Activated CD4-positive, alpha-beta T cell treated with anti-CD3 and anti-CD28 coated beads for 48 hours (primary cell): ENCODE results near the gene BDH1.
"Not testable (repeated sequence)": the region's sequence is repeated elsewhere in the genome, so short reads cannot be mapped to it uniquely, and the experiment has no call there.

ENCODE experiments used
- DNase-seq: peaks from one replicate; pipeline ENCODE4 v3.0.0-alpha.2; 2020

BDH1 gene, protein sequence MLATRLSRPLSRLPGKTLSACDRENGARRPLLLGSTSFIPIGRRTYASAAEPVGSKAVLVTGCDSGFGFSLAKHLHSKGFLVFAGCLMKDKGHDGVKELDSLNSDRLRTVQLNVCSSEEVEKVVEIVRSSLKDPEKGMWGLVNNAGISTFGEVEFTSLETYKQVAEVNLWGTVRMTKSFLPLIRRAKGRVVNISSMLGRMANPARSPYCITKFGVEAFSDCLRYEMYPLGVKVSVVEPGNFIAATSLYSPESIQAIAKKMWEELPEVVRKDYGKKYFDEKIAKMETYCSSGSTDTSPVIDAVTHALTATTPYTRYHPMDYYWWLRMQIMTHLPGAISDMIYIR

DNA sequence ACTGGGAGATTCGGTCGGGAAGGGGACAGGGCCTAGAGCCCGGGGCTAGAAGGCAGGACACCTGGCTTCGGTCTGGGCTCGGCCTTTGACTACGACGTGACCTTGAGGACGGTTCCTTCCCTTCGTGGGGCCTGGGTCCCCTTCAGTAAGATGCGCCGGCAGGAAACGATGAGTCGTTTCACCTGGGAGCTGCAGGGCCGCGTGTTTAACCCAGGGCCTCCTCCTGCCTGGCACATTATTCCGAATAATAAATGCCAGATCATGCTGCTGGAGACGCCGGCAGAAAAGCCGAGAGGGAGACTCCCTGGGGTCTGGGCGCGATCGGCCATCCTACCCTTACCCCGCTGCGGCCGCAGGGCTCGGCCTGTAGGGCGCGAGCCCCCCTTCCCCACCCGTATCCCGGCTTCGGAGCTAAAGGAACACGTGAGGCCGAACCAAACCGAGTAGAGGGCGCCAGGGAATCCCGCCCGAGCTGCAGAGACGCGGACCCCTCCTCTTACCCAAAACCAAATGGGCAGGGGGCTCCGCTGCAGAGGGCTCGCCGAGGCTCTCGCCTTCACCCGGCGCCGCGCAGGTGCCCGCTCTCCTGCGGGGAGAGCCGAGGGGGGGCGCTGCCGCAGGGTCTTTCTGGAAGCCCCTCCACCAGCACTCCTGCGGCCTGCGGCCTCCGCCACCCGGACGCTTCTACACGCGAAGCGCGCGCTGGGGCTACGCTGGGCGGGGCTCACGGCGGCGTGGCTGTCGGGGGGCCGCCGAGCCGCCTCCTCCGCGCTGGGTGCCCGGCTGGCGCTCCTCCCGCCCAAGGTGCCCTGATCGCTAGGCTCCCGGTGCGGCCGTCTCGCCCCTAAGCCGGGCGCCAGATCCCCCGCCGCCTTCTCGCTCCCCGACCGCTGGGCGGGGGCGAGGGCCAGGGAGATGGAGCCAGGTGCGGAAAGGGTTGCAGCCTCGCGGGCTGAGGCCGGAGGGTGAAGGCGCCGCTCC, at the start of gene BDH1:
Gene BDH1, minus strand, starts transcription at position 688 of the 981 bp plus-strand sequence. CDS start 9,525 bp downstream, outside the sequence.
- DNase-seq = peak; percentile 79

DNA sequence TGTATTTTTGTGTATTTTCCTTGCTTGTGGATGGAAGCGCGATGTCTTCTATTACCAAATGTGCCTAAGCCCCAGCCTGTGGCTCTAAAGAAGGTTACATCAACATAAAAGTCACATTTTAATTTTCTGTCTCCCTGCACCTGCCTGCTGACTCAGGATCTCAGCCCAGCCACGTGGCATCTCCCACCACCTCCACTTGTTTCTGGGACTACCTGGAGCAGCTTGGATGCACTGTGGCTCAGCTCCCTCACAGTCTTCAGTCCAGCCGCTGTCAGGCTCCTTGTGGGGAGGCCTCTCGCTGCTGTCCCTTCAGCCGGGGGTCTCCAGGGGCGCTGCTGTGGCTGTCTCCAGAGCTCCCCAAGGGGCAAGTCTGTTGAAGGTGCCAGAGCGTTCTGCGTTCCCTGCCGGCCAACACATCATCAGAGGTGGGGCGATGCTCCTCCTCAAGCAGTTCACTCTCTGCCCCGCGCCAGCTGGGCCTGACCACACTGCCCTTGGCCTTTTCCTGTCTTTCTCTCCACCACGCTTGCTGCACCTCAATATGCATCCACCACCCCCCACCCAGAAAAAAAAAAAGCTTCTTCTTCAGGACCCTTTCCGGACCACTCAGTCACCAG, 47.7 kb upstream of the BDH1 start:
- no peak for DNase-seq

DNA sequence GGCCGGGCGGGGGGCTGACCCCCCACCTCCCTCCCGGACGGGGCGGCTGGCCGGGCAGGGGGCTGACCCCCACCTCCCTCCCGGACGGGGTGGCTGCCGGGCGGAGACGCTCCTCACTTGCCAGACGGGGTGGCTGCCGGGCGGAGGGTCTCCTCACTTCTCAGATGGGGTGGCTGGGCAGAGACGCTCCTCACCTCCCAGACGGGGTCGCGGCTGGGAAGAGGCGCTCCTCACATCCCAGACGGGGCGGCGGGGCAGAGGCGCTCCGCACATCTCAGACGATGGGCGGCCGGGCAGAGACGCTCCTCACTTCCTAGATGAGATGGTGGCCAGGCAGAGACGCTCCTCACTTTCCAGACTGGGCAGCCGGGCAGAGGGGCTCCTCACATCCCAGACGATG, 46.6 kb upstream of the BDH1 start:
- DNase-seq = not testable (repeated sequence)

DNA sequence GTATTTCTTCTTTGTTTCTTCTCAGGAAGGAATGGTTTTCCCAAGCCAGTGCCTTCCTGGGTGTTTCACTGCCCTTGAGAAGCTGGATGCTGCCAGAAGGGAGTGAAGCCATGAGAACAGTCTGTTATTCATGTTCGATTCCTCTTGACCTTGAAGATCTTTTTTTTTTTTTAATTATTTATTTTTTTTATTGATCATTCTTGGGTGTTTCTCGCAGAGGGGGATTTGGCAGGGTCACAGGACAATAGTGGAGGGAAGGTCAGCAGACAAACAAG, 45.7 kb upstream of the BDH1 start:
- DNase-seq = not testable (repeated sequence)

DNA sequence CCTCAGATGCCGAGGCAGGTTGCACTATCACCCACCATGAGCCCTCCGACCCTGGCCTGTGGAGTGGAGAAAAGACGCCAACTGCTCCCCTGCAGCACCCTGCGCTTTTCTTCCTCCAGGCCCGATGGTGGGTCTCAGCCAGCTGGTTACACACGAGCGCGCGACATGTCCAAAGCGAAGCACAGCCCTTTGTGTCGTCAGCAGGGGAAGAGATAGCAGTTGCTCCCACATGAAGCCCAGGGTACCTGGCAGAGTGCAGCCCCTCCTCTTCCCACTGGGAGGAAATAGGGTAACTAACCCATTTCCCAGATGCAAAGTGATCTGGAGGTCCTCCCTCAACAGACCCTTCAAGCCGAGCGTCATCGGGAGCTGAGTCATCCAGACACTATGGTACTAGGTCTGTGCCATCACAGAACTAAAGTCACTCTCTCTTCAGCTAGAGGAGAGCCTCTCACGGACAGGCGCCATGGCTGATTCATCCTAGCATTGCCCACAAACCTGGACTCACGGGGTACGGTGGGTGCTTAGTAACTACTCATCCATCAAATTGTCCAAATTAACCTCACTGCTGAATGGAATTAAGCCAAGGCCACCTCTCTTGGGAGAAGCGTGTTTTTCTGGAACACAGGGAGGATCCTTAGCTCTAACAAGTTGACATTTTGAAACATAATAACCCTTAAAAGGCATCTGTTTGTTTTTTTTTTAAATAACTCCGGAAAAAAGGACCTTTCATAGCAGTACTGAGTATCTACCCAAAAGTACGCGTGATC, 45.2 kb upstream of the BDH1 start:
- no peak for DNase-seq

DNA sequence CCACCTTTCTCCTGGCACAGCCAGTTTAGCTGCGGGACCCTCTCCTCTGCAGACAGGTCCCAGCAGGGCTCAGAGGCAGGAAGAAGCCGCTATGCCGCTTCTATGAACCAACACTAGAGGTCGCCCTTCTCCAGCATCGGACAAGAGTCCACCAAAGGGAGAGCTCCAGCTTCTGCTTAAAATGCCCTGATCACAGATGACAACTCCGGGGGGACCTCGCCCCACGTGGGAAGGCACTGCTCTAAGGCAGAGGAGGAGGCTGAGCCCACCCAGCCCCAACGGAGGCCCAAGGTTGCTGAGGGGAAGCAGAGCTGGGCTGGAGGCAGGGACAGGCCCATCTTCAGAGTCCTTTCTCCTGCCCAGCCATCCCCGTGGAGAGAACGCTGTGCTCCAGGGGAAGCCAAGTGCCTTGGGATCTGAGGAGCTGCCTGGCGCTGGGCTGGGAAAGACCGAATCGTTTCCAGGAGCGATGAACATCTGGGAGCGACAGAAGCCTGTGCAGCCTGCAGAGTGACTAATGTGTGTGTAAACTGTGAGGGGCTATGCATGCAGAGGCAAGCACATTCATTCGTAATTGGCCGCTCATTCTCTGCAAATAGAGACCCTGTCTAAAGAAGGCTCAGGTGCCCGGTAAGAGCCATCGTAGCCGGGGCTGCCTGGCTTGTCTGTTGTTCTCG, 43.5 kb upstream of the BDH1 start:
- DNase-seq = peak; percentile 83

DNA sequence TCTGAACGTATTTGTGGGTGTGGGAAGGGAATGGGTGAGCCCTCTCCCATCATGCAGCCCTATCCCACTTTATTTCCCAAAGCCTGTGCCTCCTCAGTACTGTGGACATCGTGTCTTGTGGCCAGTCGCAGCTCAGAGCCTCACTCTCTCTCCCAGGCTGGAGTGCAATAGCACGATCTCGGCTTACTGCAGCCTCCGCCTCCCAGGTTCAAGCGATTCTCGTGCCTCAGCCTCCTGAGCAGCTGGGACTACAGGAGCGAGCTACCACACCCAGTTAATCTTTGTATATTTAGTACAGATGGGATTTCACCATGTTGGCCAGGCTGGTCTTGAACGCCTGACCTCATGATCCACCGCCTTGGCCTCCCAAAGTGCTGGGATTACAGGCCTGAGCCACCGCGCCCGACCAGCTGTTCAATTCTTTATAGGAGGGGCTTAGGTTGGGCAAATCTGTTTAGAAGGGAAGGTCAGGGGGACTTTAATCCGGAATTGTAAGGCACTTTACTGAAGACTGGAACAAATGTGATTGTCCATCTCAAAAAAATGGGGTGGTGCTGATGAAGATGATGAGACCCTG, 42.7 kb upstream of the BDH1 start:
- no peak for DNase-seq

DNA sequence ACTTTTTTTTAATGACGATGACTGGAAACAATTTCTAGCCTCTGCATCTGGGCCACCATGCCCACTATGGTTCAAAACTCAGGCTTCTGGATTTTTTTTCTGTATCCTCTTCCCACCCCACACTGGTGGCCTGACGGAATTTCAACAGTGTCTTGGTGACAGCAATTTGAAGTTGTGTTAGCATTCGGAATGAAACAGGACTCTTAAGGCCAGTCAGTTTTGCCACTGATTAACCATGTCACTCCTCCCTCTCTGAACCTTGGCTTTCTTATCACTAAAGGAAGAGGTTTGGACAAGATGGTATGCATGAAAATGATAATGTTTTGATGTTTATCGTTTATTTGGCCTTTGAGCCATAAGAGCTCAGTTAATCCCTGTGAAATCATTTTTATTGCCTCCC, 41.6 kb upstream of the BDH1 start:
- DNase-seq = no peak

DNA sequence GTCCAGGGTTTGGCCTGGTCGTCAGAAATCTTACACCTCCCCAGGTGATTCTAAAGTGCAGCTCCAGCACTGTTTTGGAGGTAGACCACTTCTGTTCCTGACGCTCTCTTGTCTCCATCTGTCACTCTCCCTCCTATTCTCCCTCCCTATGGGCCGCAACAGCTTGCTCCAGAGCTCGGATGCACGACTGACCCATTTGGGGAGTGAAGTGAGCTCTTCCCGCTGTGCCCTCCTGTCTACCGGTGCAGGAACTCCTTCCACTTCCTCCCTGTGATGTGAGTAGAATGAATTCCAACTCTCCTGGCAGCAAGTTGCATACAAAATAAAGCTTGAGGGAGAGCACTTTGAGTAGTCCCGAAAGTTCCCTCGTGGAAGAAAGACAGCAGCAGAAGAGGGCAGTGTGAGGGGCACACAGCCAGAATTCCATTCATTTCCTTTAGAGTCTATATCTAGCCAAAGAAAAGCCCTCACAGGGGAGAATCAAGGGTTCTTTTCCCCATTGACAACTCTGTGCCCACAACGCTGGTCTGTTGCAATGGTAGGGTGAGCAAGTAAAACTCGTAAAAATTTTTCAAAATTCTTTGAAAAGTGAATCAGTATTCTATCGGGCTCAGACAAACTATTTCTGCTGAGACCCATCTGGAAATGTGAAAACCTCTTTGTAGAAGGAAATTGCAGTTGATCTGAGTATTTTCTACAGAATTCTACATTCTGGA, 39.9 kb upstream of the BDH1 start:
- no peak for DNase-seq

DNA sequence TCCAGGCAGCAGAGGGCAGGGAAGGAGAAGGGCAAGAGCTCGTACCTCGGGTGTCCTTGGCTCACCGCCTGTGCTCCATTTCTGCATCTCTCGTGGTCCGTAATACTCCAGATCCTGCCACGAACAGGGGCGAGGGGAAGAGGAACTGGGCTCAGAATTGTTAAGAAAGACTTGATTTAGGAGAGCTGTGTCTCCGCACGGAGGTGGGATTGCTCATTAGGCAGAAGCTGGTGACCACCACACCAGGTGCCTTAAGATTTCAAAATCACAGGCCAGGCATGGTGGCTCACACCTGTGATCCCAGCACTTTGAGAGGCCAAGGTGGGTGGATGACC, 37.2 kb upstream of the BDH1 start:
- no peak for DNase-seq

DNA sequence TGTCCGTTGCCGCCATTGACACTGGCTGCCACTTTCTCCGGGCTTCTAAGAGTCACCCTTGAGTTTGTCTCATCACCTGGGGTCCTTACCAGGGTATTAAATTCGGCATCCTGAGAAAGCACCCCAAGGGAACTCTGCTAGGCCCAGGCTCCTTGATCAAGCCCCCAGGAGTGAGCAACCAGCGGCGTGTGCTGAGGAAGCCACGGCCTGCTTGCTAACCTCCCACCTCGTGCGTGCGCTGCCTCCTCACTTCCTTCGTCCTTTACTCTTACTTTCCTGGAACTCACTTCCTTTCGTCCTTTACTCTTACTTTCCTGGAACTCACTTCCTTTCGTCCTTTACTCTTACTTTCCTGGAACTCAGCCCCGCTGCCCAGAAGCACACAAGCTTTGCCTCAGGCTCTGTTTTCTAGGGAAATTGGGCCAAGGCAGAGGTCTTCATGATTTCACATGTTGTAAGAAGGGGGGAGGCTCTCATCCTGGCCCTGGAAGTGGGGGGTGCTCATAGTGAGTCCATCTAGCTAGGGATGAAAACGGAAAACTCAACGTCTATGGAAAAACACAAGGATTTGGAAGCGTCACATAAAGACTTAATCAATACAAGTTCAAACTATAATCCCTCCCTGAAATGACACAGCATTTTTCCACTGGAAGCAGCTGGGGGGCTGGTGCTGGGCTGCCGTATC, 36.7 kb upstream of the BDH1 start:
- DNase-seq = peak; percentile 34

DNA sequence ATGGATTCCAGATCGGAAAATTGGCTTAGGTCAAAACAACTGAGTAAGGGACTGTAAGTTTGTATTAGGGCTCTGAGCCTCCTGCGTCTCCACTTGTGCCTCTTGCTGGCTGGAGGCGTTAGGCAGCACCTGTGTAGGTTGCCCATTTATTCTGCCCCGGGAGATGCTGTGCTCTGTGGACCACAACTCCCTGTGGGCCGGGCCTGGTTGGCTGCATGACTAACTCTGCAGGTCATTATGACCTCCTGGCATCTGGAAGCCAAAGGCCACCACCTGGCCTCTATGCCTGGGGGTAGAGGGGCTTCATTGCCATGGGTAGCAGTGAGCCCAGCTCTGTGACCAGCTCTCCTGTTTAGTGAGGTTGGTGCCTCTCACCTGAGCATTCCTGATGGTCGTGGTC, 36.0 kb upstream of the BDH1 start:
- DNase-seq = no peak

DNA sequence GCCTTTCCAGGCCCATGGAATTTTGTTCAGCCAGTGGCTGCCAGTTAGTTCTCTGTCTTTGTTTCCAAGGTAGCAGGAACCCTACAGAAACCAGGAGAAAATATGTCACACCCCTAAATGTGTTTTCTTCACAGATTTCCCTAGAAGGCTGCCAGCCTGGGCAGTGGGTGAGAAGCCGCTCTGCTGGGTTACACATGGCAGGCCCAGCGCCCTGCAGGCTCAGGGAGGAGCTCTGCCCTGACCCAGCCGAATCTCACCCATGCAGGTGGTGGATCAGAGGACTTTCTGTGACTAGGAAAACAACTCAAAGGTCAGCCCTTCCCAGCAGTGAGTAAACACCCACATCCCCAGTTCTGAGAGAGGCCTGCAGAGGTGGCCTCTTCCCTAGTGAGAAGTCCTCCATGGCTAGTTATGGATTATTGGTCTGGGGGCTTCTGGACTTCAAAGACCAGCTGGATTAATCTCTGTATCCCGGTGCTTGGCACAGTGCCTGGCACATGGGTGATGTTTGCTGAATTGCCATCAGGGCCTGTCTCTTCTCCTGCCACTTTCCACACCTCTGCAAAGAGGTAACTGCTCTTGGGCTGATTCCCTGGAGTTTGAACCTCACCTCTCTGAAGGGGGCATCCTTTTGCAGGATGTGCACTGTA, 34.7 kb upstream of the BDH1 start:
- DNase-seq = no peak

DNA sequence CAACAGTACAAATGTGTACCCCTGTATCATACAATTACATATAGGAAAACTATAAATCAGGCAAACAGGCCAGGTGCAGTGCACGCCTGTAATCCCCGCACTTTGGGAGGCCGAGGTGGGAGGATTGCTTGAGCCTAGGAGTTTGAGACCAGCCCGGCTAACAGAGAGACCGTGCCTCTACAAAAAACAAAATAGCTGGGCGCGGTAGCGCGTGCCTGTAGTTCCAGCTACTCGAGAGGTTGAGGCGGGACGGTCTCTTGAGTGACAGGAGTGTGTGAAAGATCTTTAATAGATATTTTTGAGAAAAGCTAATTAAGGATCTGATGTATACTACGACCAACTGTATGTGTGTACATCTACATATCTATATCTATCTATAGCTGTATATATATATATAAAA, 33.8 kb upstream of the BDH1 start:
- no peak for DNase-seq

DNA sequence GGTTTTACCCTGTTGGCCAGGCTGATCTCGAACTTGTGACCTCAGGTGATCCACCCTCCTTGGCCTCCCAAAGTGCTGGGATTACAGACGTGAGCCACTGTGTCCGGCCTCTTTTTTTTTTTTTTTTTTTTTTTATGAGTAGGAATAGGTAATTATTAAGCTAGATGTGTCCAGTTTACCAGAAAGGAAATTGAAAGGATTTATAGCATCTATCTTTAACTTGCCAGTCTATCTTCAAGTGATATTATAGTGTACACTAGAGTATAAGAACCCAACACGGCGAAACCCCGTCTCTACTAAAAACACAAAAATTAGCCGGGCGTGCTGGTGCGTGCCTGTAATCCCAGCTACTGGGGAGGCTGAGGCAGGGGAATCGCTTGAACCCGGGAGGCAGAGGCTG, 31.0 kb upstream of the BDH1 start:
- not testable (repeated sequence) for DNase-seq

DNA sequence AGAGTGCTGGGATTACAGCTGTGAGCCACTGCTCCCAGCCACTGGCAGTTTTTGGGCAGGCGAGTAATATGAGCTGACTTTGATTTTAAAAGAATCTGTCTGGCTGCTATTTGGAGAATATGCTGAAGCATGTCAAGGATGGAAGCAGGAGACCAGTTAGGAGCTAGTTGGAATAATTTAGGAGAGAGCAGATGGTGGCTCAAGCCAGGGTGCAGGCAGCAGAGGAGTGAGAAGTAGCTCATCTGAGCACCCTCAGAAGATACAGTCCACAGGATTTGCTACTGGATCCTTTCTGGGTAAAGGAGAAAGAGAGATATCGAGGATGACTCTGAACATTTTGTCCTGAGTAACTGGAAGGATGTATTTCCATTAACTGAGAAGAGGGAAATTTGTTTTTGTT, 30.4 kb upstream of the BDH1 start:
- no peak for DNase-seq

DNA sequence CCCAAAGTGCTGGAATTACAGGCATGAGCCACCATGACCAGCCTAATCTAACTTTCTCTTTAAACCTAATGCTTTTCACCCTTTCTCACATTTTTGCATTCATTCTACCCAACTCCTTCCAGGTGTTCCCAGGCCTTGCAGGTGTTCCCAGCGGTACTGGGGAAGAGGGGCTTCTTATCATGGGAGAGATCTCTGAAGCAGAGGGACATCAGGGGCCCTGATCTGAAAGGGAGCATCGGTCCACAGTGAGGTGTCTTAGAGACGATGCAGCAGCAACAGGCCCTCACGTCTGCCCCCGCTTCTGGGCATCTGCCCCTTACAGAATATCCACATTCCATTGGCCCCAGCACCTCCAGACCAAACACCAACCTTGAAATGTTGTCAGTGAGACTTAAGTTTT, 29.0 kb upstream of the BDH1 start:
- DNase-seq = no peak

DNA sequence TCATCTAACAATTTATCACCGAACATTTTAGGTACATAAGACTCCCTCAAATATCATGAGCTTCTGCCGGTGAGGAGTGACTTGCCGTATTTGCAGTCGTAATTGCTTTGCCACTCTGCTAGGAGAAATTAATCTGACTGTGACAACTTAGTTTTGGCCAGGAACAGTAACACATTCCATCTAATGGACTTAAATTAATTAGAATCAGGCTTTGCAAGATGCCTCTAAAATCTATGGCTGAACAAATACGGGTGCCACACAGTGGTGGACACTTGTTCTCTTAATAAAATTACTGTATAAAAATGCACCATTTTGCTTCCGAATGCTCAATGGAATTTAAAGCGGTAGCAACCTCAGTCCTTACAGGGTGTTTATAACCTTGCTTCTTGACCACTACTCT, 27.6 kb upstream of the BDH1 start:
- DNase-seq = no peak

DNA sequence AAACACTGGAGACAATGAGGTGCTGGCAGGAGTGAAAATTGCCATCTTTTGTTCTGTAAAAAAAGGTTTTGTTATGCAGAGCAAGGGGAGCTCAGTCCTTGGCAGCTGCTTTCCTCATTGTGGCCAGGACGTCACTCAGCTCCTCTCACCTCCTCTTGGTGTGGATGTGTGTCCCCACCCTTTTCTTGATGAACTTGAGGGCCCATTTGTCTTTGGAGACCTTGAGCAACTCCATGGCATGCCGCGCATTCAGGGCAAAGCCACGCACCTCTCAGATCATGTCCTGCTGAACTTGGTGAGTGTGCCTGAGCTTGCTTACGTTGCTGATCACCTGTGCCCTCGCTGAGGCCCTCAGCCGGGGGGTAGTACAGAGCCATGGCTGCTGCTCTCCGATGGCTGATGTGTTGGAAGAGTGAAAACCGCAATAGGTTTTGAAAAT, 24.5 kb upstream of the BDH1 start:
- DNase-seq = no peak

DNA sequence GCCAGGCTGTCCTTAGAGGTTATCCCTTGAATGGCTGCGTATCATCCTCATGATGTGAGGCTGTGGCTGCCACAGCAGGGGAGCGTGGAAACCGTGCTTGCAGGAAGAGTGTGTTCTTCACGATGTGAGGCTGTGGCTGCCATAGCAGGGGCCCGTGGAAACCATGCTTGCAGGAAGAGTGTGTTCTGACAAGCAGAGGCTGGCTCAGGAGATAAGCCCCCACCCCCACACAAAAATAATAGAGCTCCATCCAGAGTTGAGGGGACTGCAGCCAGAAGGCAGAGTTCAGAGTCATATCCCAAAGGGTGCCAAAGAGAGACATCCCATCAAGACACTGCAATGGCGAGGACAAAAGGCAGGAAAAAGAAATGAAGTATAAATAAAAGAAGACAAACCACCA, 22.6 kb upstream of the BDH1 start:
- DNase-seq = no peak
